Mesothelial cell of epicardium (in vitro differentiated cells): Measurements from ENCODE around the gene BPTF. TPM values are rescaled to one million over a fixed set of nuclear protein-coding genes. Genes with fewer than 3 reads are reported as not detected.
A peak's percentile ranks its signal among the peaks of the same experiment; 100 is the strongest.

Source experiments
- DNase-seq, 2 experiments: peaks; one replicate each; pipeline ENCODE4 v3.0.0; 2021; ENCODE audit warnings: low spot score in 2 of 2; ENCODE audit not compliant: unreplicated experiment in 2 of 2
- H3K27ac Mint-ChIP-seq: 2 replicates; pipeline ENCODE4 v1.8.0; 2021; ENCODE audit warnings: mixed read lengths
- H3K27me3 Mint-ChIP-seq: 2 replicates; pipeline ENCODE4 v1.8.0; 2021; ENCODE audit warnings: low read depth, mixed read lengths
- H3K36me3 Mint-ChIP-seq: 2 replicates; pipeline ENCODE4 v1.8.0; 2021; ENCODE audit warnings: mixed read lengths
- H3K4me1 Mint-ChIP-seq: 2 replicates; pipeline ENCODE4 v1.8.0; 2021; ENCODE audit warnings: mixed read lengths
- H3K4me3 Mint-ChIP-seq: 2 replicates; pipeline ENCODE4 v1.8.0; 2021; ENCODE audit warnings: mild to moderate bottlenecking, moderate library complexity, mixed read lengths
- H3K9me3 Mint-ChIP-seq: 2 replicates; pipeline ENCODE4 v1.8.0; 2021; ENCODE audit warnings: mixed read lengths
- total RNA-seq: library from RNA; stranded (reverse); gene quantifications from 3 replicates; pipeline ENCODE4 v1.2.1, GENCODE V29; 2021
- TF ChIP-seq, protein P1 (sequence below): fragments of 200-600 bp; sonication (generic); IDR thresholded peaks from one replicate; pipeline ENCODE4 v1.5.0; 2021; ENCODE audit warnings: antibody characterized with exemption; ENCODE audit not compliant: unreplicated experiment

BPTF gene
- total RNA-seq, 1 donor from 2014 or later = 172 TPM

DNA sequence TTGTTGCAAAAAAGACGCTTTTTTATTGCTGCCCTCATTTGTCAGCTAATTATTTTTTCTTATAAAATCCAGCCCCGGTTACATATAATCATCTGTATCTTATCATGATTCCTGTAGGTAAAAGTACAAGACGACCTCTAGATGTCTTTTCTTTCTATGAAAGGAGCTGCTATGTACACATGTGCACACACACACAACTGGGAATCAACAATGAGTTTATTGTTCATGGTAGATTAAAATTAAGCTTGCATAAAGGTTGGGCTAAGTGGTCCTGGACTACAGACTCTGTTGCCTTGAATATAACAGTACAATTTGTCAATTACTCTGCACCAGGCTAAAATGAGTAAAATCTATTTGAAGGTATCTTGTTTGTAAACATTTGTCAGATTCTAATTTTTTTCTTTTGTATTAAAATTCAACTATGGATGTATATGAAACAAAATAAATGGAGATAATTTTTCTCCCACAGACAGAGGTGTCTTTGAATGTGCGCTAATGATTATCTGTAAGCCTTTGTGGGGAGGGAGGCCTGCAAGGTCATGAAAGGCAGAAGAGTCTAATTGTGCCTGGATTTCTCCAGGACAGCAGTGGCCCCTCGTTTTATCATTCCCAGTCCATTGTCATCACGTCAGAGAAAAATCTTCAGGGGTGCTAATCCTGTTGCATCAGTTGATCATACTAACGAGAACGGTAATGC lies 157.5 kb downstream of the BPTF start:
- H3K36me3 Mint-ChIP-seq = peaks cover 16% of the 10 kb centered on the region
- H3K9me3 Mint-ChIP-seq = no peaks in the 10 kb centered on the region
- DNase-seq = no peak
- H3K4me1 Mint-ChIP-seq = no peaks in the 10 kb centered on the region
- H3K27me3 Mint-ChIP-seq = no peaks in the 10 kb centered on the region
- no peak overlapping the region for H3K27ac Mint-ChIP-seq
- no peak overlapping the region for H3K4me3 Mint-ChIP-seq
- TF ChIP-seq, protein P1, sequence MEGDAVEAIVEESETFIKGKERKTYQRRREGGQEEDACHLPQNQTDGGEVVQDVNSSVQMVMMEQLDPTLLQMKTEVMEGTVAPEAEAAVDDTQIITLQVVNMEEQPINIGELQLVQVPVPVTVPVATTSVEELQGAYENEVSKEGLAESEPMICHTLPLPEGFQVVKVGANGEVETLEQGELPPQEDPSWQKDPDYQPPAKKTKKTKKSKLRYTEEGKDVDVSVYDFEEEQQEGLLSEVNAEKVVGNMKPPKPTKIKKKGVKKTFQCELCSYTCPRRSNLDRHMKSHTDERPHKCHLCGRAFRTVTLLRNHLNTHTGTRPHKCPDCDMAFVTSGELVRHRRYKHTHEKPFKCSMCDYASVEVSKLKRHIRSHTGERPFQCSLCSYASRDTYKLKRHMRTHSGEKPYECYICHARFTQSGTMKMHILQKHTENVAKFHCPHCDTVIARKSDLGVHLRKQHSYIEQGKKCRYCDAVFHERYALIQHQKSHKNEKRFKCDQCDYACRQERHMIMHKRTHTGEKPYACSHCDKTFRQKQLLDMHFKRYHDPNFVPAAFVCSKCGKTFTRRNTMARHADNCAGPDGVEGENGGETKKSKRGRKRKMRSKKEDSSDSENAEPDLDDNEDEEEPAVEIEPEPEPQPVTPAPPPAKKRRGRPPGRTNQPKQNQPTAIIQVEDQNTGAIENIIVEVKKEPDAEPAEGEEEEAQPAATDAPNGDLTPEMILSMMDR = no peak

DNA sequence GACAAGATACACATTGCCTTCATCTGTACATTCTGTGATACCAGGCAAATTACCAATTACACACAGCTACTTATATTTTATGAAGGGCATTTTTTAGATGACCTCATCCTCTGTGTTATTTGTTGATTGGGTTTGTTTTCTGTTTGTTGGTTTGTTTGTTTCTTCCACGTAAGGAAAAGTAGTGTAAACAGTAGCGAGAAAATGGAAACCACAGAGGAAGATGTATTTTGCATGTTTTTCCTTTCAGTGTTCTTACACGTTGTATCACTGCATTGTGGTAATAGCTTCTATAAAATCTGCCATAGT lies 158.0 kb downstream of the BPTF start:
- no peak overlapping the region for H3K4me3 Mint-ChIP-seq
- DNase-seq = no peak
- no peaks in the 10 kb centered on the region for H3K4me1 Mint-ChIP-seq
- TF ChIP-seq, protein P1 = no peak
- peaks cover 15% of the 10 kb centered on the region for H3K36me3 Mint-ChIP-seq
- H3K27me3 Mint-ChIP-seq = no peaks in the 10 kb centered on the region
- no peaks in the 10 kb centered on the region for H3K9me3 Mint-ChIP-seq
- H3K27ac Mint-ChIP-seq = no peak overlapping the region

DNA sequence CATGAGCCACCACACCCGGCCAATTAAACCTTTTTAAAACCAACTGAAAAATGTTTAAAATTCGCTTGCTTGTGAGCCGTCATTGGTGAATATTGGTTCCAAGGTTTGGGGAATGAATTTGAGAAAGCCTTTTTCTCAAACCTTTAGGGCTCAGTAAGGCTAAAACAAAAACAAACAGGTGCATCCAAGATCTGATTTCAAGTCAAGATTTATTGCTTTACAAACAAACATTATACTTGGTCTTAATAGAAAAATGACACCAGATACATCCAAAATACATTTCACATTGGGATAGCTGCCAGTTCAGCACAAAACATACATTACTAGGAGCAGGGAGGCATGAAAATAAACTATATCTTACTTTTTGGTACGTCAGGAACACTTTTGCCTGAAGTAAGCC lies 165.6 kb downstream of the BPTF start:
- Mint-ChIP-seq H3K4me3 (no peak overlapping the region), H3K27ac (no peak overlapping the region)

DNA sequence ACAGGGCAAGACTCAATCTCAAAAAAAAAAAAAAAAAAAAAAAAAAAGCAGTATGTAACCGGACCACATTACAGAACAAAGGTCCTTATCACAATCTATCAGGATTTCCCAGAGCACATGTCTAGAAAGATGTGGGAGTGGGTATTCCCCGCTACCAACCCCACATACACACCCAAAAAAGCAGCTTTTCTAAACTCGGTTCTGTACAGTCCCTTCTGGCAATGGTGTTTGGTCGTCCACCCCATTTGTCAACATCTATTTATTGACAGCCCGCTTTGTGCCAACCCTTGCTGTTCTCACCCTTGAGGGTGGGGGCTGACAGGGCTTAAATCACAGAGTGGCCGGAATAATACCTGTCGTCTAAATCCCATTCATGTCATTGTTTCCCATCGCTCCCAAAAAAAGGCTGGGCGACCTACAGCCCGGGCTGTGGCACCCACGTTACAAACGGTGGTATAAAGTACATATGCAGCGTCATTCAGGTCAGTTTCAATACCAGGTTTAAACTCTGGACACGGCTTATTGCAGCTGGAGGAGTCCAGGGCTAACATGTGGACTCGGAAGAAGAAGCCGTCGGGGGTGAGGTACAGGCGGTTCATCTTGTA lies 167.3 kb downstream of the BPTF start:
- peak overlapping the region; percentile 89 for H3K4me3 Mint-ChIP-seq
- no peak for DNase-seq
- TF ChIP-seq, protein P1 = no peak
- no peaks in the 10 kb centered on the region for H3K9me3 Mint-ChIP-seq
- H3K4me1 Mint-ChIP-seq = peaks cover 27% of the 10 kb centered on the region
- peaks cover 16% of the 10 kb centered on the region for H3K27me3 Mint-ChIP-seq
- no peaks in the 10 kb centered on the region for H3K36me3 Mint-ChIP-seq
- peak overlapping the region; percentile 90 for H3K27ac Mint-ChIP-seq

More for the DNA sequence above, 165.6 kb downstream of the BPTF start:
- DNase-seq = no peak
- H3K4me1 Mint-ChIP-seq = peaks cover 21% of the 10 kb centered on the region
- H3K9me3 Mint-ChIP-seq = no peaks in the 10 kb centered on the region
- peaks cover 8% of the 10 kb centered on the region for H3K27me3 Mint-ChIP-seq
- TF ChIP-seq, protein P1 = no peak
- no peaks in the 10 kb centered on the region for H3K36me3 Mint-ChIP-seq

DNA sequence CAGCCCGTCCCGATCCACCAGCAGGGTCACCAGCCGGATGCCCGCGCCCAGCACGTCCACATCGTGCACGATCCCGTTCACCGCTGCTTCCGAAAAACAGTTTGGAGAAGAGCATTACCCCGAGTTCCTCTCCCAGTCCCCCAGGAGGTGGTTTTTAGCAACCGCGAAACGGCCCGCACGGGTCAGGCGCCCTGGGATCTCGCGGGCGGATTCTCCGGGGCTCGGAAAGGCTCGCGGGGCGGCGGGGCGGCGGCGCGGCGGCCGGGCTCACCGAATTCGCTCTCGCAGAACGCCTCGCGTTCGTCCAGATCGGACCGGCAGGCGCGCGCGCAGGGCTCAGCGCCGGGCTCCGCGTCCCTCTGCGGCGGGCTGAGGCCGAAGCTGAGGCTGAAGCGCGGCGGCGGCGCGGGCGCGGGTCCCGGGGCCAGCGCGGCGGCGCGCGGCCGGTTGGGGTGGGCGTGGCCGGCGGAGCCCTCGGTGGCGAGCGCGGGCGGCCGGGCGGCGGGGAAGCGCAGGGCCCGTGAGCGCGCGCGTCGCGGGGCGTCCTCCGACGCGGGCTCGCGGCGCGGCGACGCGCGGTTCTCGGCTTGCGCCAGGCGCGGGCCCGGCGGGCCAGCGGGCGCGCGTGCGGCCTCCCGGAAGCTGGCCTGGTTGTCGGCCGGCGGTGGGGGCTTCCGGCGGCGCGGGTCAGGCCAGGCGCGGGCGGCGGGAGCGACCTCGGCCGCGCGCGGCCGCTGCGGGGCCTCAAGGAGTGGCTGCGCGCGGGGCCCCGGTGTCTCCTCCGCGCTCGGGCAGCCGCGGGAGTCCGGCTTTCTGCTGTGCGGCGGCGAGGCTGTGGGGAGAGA lies 168.1 kb downstream of the BPTF start:
- Mint-ChIP-seq H3K36me3 (no peaks in the 10 kb centered on the region), H3K27me3 (peaks cover 17% of the 10 kb centered on the region), H3K4me1 (peaks cover 27% of the 10 kb centered on the region), H3K9me3 (no peaks in the 10 kb centered on the region), H3K4me3 (peak overlapping the region; percentile 89), H3K27ac (peak overlapping the region; percentile 90)
- TF ChIP-seq, protein P1 = no peak
- DNase-seq = peak; percentile 79 to 89
